ENCODE data around the gene LAMTOR3. TPM values are rescaled to one million over a fixed set of nuclear protein-coding genes. Genes with fewer than 3 reads are reported as not detected.
"Not testable (repeated sequence)": the region's sequence is repeated elsewhere in the genome, so short reads cannot be mapped to it uniquely, and the experiment has no call there.

The LAMTOR3 gene
- total and polyA plus RNA-seq, 4 donors: 52.5 to 85.0 (median 66.6) TPM

- no peaks in the 10 kb centered on the region for H3K4me1 ChIP-seq (ENCODE audit: control insufficient read depth, insufficient read depth, low read length)
- H3K36me3 ChIP-seq (ENCODE audit: control insufficient read depth, insufficient read depth, low read length): no peaks in the 10 kb centered on the region
- H3K4me3 ChIP-seq (ENCODE audit: low read depth, low read length): no peak overlapping the region
- H3K27me3 ChIP-seq (ENCODE audit: control insufficient read depth, insufficient read depth, low read length): no peaks in the 10 kb centered on the region
- no peaks in the 10 kb centered on the region for H3K9me3 ChIP-seq (ENCODE audit: control insufficient read depth, insufficient read depth, low read length)
- no peak overlapping the region for H3K27ac ChIP-seq (ENCODE audit: low read depth, low read length)
- no peak for DNase-seq (ENCODE audit: low read depth in 4 of 6, low spot score in 6 of 6)
- WGBS (ENCODE audit: insufficient coverage): no CpG with 5 or more reads among the region's 4 CpGs
These were observed 53.1 kb downstream of the LAMTOR3 start for GRCh38 chr4:99841129-99841528.

DNA sequence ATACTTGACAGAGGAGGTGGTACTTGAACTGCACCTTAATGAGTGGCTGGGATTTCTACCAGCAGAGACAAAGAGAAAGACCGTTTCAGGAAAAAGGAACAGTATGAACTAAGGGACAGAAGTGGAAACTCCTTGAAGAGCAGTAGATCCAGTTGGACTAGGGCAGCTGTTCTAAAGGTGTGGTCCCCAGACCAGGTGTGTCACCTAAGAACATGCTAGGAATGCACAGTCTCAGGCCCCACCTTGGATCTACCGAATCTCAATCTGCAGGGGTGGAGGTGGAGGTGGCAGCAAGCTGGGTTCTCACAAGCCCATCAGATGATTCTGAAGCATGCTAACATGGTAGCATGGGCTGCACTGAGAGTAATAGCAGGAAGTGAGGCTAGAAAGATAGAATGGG, 55.3 kb downstream of the LAMTOR3 start:
- no peaks in the 10 kb centered on the region for H3K9me3 ChIP-seq (ENCODE audit: control insufficient read depth, insufficient read depth, low read length)
- H3K4me3 ChIP-seq (ENCODE audit: low read depth, low read length): no peak overlapping the region
- H3K27ac ChIP-seq (ENCODE audit: low read depth, low read length): no peak overlapping the region
- H3K36me3 ChIP-seq (ENCODE audit: control insufficient read depth, insufficient read depth, low read length): no peaks in the 10 kb centered on the region
- no peak for DNase-seq (ENCODE audit: low read depth in 4 of 6, low spot score in 6 of 6)
- no peaks in the 10 kb centered on the region for H3K27me3 ChIP-seq (ENCODE audit: control insufficient read depth, insufficient read depth, low read length)
- 96% methylated on average over 2 of the region's 2 CpGs for WGBS (ENCODE audit: insufficient coverage)
- H3K4me1 ChIP-seq (ENCODE audit: control insufficient read depth, insufficient read depth, low read length): no peaks in the 10 kb centered on the region

- no peaks in the 10 kb centered on the region for H3K27me3 ChIP-seq (ENCODE audit: control insufficient read depth, insufficient read depth, low read length)
- DNase-seq (ENCODE audit: low read depth in 4 of 6, low spot score in 6 of 6): no peak
- no CpG with 5 or more reads among the region's 2 CpGs for WGBS (ENCODE audit: insufficient coverage)
These were observed 58.3 kb downstream of the LAMTOR3 start for GRCh38 chr4:99835942-99836341.

DNA sequence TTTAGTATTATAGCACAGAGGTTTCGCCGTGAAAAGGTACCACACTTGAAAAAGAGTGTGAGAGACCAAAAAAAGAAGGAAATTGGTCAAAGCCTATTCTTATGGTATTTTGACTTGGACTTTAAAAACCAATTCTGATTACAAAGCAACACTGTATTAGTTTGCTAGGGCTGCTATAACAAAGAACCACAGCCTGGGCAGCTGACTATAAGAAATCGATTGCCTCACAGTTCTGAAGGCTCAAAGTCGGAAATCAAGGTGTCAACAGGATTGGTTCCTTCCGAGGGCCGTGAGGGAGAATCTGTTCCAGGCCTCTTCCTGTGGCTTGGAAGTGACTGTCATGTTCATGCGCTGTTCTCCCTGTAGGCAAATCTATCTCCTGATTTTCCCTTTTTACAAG, 59.7 kb downstream of the LAMTOR3 start:
- no peaks in the 10 kb centered on the region for H3K27me3 ChIP-seq (ENCODE audit: control insufficient read depth, insufficient read depth, low read length)
- H3K36me3 ChIP-seq (ENCODE audit: control insufficient read depth, insufficient read depth, low read length): no peaks in the 10 kb centered on the region
- H3K27ac ChIP-seq (ENCODE audit: low read depth, low read length): no peak overlapping the region
- H3K9me3 ChIP-seq (ENCODE audit: control insufficient read depth, insufficient read depth, low read length): no peaks in the 10 kb centered on the region
- no peak overlapping the region for H3K4me3 ChIP-seq (ENCODE audit: low read depth, low read length)
- no peaks in the 10 kb centered on the region for H3K4me1 ChIP-seq (ENCODE audit: control insufficient read depth, insufficient read depth, low read length)
- 94% methylated on average over 5 of the region's 7 CpGs for WGBS (ENCODE audit: insufficient coverage)
- no peak for DNase-seq (ENCODE audit: low read depth in 4 of 6, low spot score in 6 of 6)

More at GRCh38 chr4:99835942-99836341, 58.3 kb downstream of the LAMTOR3 start:
- Histone ChIP-seq H3K9me3 (ENCODE audit: control insufficient read depth, insufficient read depth, low read length) (no peaks in the 10 kb centered on the region), H3K27ac (ENCODE audit: low read depth, low read length) (no peak overlapping the region), H3K4me1 (ENCODE audit: control insufficient read depth, insufficient read depth, low read length) (no peaks in the 10 kb centered on the region), H3K4me3 (ENCODE audit: low read depth, low read length) (no peak overlapping the region), H3K36me3 (ENCODE audit: control insufficient read depth, insufficient read depth, low read length) (no peaks in the 10 kb centered on the region)

GRCh38 chr4:99833756-99834155, 60.5 kb downstream of the LAMTOR3 start:
- 47% methylated on average over 3 of the region's 5 CpGs for WGBS (ENCODE audit: insufficient coverage)

DNA sequence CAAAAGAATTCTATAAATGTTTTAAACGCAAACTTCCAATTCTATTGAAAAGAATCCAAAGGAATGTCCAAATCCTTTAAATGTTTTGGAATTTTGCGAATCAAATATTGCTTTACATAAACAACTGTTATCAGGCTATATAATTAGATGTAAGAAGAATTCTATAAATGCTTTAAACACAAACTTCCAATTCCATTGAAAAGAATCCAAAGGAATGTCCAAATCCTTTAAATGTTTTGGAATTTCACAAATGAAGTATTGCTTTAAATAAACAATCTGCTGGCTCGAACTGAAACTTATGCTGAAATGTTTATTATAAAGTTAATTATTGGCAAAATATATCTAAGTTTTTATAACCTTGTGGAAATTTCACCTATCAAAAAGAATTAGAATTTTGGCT, 61.5 kb downstream of the LAMTOR3 start:
- no peaks in the 10 kb centered on the region for H3K4me1 ChIP-seq (ENCODE audit: control insufficient read depth, insufficient read depth, low read length)
- no peaks in the 10 kb centered on the region for H3K27me3 ChIP-seq (ENCODE audit: control insufficient read depth, insufficient read depth, low read length)
- no peak overlapping the region for H3K4me3 ChIP-seq (ENCODE audit: low read depth, low read length)
- no peak for DNase-seq (ENCODE audit: low read depth in 4 of 6, low spot score in 6 of 6)
- H3K36me3 ChIP-seq (ENCODE audit: control insufficient read depth, insufficient read depth, low read length): no peaks in the 10 kb centered on the region
- H3K9me3 ChIP-seq (ENCODE audit: control insufficient read depth, insufficient read depth, low read length): no peaks in the 10 kb centered on the region
- H3K27ac ChIP-seq (ENCODE audit: low read depth, low read length): no peak overlapping the region
- WGBS (ENCODE audit: insufficient coverage): no CpG with 5 or more reads among the region's 3 CpGs

More at GRCh38 chr4:99833756-99834155, 60.5 kb downstream of the LAMTOR3 start:
- Histone ChIP-seq H3K4me3 (ENCODE audit: low read depth, low read length) (no peak overlapping the region), H3K36me3 (ENCODE audit: control insufficient read depth, insufficient read depth, low read length) (no peaks in the 10 kb centered on the region), H3K4me1 (ENCODE audit: control insufficient read depth, insufficient read depth, low read length) (no peaks in the 10 kb centered on the region), H3K9me3 (ENCODE audit: control insufficient read depth, insufficient read depth, low read length) (no peaks in the 10 kb centered on the region), H3K27ac (ENCODE audit: low read depth, low read length) (no peak overlapping the region), H3K27me3 (ENCODE audit: control insufficient read depth, insufficient read depth, low read length) (no peaks in the 10 kb centered on the region)
- DNase-seq (ENCODE audit: low read depth in 4 of 6, low spot score in 6 of 6): peak in 1 of 6 donors; percentile 59

GRCh38 chr4:99832321-99832720, 61.9 kb downstream of the LAMTOR3 start:
- no peak overlapping the region for H3K4me3 ChIP-seq (ENCODE audit: low read depth, low read length)
- no peaks in the 10 kb centered on the region for H3K27me3 ChIP-seq (ENCODE audit: control insufficient read depth, insufficient read depth, low read length)
- DNase-seq (ENCODE audit: low read depth in 4 of 6, low spot score in 6 of 6): no peak
- H3K9me3 ChIP-seq (ENCODE audit: control insufficient read depth, insufficient read depth, low read length): no peaks in the 10 kb centered on the region
- no peaks in the 10 kb centered on the region for H3K4me1 ChIP-seq (ENCODE audit: control insufficient read depth, insufficient read depth, low read length)
- H3K36me3 ChIP-seq (ENCODE audit: control insufficient read depth, insufficient read depth, low read length): no peaks in the 10 kb centered on the region
- no peak overlapping the region for H3K27ac ChIP-seq (ENCODE audit: low read depth, low read length)

- not testable (repeated sequence) for H3K27me3 ChIP-seq (ENCODE audit: control insufficient read depth, insufficient read depth, low read length); H3K9me3 ChIP-seq (ENCODE audit: control insufficient read depth, insufficient read depth, low read length); H3K4me1 ChIP-seq (ENCODE audit: control insufficient read depth, insufficient read depth, low read length); H3K36me3 ChIP-seq (ENCODE audit: control insufficient read depth, insufficient read depth, low read length); H3K27ac ChIP-seq (ENCODE audit: low read depth, low read length); H3K4me3 ChIP-seq (ENCODE audit: low read depth, low read length); DNase-seq (ENCODE audit: low read depth in 4 of 6, low spot score in 6 of 6)
- 97% methylated on average over 4 of the region's 5 CpGs for WGBS (ENCODE audit: insufficient coverage)
These were observed 64.2 kb downstream of the LAMTOR3 start for GRCh38 chr4:99830051-99830450.

DNA sequence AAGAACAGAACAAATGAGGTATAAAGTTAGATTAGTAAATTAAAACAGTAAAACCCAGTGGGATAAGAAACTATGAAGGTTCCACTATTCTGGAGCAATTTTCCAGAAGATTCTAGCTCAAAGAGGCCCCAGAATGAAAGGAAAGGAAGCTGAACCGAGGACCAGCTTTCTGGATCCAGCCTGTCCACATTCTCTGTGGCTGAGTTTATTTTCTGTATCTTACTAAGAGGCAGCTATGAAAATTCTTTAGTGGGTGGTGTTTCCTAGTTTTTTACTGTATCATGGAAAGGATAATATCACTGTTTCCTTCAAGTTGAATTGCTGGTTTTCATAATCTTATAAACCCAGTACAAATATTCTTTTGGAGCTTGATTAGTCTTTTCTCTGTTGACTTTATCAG, 65.8 kb downstream of the LAMTOR3 start:
- WGBS (ENCODE audit: insufficient coverage): no CpG with 5 or more reads among the region's 1 CpG
- Histone ChIP-seq H3K4me3 (ENCODE audit: low read depth, low read length) (no peak overlapping the region), H3K4me1 (ENCODE audit: control insufficient read depth, insufficient read depth, low read length) (no peaks in the 10 kb centered on the region), H3K27ac (ENCODE audit: low read depth, low read length) (no peak overlapping the region), H3K27me3 (ENCODE audit: control insufficient read depth, insufficient read depth, low read length) (no peaks in the 10 kb centered on the region), H3K9me3 (ENCODE audit: control insufficient read depth, insufficient read depth, low read length) (no peaks in the 10 kb centered on the region), H3K36me3 (ENCODE audit: control insufficient read depth, insufficient read depth, low read length) (no peaks in the 10 kb centered on the region)
- no peak for DNase-seq (ENCODE audit: low read depth in 4 of 6, low spot score in 6 of 6)
